Activated naive CD4-positive, alpha-beta T cell (primary cell): Measurements from ENCODE around the gene ZNF407.
A peak's percentile ranks its signal among the peaks of the same experiment; 100 is the strongest.

ENCODE experiments used
- DNase-seq, 4 experiments: peaks; one replicate each; lab custom pipeline; 2025; lab: John Stamatoyannopoulos, UW

ZNF407 gene

DNA sequence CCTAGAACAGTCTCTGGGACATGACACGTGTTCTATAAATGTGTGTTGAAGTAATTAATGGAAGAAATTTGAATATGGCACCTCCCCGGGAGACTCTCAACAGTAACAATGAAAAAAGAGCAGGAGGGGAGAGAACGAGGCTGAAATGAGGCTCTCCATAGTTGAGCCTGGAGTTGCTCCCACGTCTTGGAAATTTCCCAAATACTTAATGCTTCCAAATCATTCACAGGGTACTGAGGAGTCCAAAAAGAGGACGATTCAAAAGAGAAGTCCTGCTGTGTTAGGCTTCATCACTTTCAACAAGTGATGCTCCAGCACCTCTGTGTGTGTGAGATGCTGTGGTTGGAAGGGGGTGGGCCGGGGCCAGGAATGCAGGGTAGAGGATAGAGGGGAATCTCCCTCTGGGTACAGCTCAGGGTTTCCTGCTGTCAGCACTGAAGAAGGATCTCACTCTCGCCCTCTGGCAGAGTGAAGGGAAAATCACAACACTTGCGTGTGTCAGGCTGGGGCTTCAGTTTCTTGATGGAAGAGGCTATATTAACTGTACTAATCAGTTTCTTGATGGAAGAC, 18.1 kb upstream of the ZNF407 start:
- no peak for DNase-seq

DNA sequence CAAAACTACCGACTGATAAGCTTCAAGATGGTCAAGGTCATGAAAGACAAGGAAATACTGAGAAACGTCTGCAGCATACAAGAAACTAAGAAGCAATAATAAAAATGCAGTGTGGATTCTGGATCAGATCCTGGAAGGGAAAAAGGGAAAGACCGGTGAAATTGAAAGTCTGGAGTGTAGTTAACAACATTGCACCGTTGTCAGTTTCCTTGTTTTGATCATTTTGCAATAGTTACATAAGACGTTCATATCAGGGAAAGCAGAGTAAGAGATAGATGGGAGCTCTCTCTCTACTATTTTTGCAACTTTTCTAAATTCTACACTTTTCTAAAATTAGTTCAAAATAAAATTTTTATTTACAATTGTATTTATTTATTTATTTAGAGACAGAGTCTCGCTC, 15.0 kb upstream of the ZNF407 start:
- DNase-seq: no peak

DNA sequence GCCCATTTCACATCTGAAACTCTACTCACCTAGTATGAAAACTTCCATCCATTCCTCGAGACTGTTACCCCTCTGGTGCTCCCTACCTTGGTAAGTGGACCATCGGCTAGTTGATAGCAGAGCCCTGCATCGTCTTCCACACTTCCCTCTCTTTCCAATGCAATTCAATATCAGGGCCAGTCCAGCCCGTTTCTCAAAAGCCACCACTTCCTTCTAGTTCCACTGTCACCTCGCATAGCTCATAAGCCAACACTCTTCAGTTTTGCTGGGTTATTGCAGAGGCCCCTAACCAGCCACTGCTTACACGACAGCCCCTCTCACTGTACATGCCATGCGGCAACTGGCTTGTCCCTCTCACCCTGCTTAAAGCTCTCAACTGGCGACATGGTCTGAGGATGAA, 10.2 kb upstream of the ZNF407 start:
- DNase-seq: no peak

DNA sequence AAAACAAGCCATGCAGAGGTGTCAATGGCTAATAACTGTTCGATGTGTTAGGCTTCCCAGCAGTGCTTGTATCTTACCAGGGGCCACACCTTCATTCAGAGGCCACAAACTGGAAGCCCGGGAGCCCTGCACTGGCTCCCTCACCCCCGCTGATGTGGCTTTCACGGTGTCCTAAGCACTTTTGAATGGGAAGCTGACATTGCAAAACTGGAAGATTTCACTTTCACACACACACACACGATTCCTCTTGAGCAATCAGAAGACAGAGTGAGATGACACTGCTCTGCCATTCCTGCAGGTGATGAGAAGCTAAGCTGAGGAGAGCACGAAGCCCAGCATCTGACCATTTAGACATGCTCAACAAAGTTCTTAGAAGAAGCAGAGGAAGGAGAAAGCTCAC, 8.6 kb upstream of the ZNF407 start:
- no peak for DNase-seq

DNA sequence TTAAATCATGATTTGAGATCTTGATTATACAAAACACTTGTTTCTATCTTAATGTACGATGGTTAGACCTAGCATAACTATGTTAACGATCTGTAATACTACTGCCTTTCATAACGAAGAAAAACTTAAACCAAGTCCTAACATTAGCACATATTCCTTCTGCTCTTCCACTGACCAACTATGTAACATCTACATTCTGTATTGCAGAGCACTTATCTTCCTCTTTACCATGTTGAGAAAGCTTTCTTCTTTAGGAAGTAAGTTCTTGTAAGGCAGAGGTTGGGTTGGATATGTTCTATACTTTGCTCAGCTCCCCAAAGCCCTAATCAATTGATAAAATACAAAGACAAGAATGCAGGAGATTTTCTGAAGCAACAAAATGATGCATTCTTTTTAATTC, 7.9 kb upstream of the ZNF407 start:
- no peak for DNase-seq

DNA sequence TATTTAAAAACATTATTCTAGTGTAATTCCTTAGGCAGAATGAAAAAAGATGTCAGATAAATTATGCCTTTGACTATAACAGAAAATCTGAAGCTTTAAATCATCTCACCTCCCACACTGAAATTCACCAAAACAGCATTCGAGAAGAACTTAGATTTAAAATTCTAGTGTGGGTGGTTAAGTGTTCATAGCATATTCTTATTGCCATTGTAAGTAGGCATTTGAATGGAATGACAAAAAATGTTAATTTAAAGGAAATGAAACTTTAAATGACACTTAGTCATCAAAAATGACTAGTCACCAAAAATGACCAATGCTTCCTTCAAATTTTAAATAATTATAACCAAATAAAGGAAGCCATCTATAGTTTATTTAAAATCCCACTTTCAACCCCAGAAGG, 7.0 kb upstream of the ZNF407 start:
- DNase-seq: no peak

DNA sequence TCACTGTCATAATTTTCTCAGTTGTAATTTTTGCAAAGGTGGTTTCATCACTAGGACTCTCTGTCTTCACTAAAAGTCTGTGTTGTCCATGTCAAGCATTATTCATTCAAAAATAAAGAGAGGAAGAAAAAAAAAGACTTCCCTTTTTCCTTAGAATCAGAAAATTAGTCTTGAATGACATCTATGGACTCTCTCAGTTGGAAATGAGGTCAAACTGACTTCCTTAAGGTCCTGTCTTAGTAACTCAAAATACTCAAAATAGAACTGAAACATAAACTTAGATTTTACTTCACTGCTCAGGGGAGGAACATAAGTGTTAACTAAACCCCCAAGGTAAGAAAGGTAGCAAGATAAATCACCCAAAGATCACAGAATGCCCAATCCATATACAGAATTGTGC, 2.2 kb upstream of the ZNF407 start:
- DNase-seq: no peak

DNA sequence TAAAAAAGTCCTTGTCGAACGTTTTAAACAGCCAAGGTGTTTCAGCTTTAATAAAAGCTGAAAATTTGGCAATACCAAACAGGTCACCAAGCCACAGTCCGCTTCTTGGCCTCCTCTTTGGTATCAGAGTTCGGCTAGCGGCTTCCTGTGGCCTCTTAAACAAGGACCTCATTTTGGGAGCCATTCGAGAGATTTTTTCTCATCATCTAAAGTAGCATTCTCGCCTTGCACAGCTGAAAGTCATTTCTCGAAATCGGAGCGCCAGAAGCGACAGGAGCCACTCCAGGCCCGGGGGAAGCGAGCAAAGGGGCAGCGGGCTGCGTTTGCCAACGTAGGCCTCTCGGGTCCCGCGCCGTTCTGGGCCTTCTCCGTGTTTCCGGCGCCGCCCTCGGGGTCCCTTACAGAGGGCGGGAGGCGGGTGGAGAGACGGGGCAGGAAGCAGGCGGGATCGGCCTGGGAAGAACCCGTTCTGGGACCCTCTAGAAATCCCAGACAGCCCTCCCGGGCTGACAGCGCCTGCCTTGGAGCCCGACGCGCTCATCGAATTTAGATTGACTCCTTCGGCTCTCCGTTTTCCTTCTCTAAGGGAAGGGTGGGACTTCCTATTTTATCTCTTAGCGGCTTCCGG, 522 bp upstream of the ZNF407 start:
- DNase-seq: peak; percentile 39 to 65 (median 53)

DNA sequence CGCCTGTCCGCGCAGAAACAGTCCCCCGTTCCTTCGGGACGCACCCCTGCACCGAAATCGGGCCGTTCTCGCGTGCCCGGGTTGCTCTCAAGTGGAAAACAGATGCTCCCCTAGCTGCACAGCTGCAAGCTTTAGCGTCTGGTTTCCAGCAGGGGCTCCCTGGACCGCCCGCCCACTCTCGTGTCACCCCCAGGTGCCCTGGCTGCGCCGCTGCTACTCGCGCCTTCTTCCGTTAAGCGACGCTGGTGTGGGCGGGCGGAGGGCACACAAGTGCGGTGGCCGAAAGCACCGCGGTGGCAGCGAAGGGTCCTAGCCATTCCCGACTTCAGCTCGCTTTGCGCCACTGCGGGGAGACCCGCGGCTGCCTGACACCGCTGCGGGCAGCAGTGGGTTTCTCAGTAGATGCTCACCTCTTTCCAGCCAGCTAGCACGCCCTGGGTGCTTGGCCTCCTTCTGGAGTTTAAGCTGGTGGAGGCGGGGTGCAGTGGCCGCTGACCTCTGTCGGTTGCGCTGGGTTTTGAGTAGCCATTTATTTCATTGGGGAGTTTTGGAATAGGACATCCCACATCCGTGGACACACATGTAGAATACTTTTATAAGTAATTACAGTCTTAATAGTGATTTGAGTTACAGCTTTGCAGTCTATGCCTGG, 806 bp downstream of the ZNF407 start:
- DNase-seq: peak; percentile 30 to 66 (median 46)

DNA sequence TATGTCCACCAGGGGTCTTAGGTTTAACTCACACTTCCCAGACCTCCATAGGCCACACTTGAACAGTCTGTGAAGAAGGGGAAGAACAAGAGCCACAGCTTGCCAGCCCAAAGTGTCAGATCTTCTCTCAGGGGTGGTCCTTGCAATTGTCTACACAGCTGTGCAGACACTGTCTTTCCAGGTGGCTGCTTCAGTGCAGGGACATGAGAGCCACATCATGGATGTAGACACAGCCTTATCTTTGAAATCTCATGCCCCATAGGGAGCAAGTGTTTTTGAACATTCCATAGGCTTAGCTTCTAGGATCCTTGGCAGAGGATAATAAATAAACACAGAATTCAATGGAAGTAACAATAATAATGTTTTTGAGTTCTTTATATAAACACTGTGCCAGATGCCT, 6.7 kb downstream of the ZNF407 start:
- DNase-seq: no peak

DNA sequence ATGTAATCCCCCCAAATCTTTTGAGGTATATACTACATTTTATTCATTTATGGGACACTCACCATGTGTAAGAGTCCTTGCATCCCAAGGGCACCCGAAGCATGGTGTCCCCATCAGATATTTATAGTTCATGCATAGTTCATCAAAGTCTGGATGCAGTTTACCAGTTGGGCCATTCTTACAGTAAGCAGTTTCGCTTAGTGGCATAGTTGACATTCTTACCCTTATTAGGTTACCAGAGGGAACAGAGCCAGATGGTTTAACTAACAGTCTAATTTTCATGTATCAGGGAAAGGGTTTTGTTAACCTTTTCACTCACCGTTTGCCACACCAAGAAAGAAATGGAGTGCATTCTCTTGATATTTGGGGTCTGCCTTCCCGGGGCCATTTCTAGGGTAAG, 7.1 kb downstream of the ZNF407 start:
- DNase-seq: no peak

DNA sequence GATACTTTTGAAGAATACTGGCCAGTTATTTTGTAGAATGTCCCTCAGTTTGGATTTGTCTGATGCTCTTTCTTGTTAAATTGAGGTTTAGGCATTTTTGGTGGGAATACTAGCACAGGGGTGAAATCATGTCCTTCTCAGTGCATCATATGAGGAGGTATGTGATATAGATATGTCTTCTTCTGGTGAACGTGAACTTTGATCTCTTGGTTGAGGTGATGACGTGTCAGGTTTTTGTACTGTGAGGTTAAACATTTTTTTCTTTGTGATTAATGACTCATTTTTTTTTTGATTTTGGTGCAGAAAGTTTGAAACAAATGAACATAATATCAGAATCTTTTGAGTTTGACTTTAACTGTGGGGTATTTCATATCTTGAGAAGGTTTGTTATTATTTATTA, 11.0 kb downstream of the ZNF407 start:
- DNase-seq: no peak

DNA sequence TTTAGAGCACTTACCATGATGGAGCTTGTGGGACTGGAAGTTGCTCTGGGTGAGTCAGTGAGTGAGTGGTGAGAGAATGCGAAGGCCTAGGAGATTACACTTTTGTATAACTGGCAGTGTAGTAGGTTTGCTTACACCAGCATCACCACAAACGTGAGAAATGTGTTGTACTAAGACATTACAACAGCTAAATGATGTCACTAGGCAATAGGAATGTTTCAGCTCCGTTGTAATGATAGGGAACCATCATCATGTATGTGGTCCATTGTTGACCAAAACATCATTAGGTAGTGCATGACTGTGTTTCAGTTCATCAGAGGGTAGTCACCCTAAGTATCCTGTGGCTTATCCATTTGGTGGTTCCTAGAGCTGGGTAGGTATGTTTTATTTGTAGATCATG, 11.9 kb downstream of the ZNF407 start:
- DNase-seq: no peak

DNA sequence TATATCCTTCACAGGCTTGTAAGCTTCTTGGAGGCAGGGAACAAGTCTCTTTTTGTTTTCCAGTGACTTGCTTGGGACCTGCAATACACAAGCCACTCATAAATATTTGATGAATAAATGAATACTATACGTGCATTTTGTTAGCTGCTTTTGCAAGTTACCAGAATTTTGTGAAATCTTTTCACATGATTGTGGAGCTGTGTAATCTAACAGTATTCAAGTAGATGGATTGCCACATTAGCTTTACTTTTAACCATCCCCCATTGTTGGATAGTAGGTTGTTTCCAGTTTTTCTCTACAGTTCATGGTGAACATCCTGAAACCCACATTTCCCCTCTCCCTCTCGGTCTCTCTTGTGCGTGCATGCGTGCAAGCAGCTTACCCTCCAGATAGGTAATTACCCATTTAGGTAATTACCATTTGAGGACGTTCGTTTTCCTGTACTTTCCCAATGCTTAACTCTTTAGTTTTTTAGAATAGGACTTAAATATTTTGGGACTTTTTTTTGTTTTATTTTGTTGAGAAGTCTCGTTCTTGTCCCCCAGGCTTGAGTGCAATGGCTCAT, 12.5 kb downstream of the ZNF407 start:
- no peak for DNase-seq

DNA sequence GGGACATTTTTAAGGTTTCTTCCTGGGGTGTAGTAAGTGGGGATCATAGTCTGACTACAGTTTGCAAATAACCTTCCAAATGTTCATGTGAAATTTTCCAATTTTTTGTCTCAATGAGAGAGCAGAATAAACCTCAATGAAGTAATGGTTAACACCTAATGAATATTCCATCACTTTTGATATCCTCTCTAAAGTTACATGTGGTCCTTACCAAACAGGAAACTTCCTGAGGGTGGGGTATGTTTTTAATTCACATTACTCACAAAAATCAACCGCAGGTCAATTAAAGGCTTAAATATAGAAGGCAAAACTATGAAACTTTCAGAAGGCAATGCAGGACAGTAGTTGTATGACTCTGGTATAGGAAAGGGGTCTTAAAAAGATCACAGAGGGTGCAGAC, 13.2 kb downstream of the ZNF407 start:
- no peak for DNase-seq

DNA sequence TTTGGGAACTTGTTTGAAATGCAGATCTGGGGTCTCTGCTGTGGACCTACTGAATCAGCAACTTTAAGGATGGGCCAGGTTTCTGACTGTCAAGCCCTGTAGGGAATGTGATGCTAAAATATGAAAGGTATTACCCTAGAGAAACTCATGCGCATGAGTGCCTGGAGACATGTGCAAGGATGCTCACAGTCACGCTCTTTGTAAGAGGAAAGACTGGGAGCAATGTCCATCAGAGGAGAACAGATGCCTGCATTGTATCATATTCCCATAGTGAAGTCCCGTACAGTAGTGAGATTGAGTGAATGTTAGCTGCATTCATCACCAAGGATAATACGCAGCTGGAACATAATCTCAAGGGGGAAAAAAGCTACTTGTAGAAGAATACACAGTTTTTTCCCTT, 14.1 kb downstream of the ZNF407 start:
- DNase-seq: no peak

DNA sequence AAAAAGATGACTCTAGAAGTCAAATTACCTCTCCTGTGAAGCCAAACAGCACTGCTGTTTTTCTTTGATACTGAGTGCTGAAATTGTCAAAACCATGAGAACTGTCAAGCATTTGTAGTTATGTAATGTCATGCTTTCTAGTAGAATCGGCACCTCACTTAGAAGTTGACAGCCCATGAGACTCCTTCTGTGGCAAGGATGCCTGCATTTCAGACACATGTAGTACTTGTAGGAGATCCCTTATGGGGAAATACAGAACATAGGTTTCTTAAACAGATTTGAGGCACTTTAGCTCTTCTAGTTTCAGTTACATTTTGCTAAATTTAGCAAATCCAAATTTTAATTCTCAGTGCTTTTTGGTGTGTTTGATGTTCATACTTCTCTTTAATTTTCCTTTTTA, 15.7 kb downstream of the ZNF407 start:
- DNase-seq: no peak

DNA sequence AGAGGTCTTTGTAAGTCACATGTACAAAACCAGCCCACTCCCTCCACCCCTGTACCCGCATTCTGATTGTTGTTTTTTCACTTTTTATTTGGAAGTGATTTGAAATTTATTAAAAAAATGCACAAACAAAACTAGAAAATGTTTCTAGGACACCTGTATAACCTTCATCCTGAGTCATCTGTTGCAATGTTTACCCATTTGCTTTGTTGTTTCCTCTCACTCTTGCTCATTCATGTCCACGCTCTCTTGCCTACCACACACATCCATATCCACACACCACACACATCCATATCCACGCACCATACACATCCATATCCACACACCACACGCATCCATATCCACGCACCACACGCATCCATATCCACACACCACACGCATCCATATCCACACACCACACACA, 18.8 kb downstream of the ZNF407 start:
- DNase-seq: no peak

DNA sequence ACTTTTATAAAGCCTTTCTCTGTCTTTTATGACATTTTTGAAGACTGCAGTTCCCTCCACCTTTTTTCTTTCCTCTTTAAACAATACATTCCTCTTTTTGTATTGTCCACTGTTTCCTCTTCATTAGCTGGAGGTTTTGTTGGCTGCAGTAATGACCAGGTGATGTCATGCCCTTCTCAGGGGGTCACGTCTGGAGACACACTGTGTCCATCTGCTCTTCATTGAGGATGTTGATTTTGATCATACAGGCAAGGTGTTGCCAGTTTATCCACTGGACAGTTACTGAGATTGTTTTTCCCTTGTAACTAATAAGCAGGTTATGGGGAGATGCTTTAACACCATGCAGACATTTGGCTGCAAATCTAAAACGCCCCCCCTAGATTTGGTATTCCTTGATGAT, 19.8 kb downstream of the ZNF407 start:
- no peak for DNase-seq

DNA sequence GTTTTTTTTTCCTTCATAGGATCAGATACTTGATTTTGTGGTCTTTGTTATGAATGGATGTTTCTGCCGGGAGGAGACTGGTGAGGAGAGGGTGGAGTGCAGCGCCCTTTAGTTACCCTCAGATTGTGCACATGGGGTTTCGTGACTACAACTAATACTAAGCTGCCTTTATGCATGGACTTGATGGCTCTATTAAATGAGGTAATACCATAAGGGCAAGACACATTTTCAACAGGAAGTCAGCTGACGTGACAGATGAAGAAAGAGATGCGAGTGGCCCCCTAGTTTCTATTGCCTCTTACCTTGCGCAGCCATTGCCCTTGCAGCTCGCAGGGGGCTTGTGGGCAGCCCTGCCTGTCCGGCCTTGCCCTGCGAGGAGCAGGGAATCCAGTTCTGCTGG, 24.4 kb downstream of the ZNF407 start:
- DNase-seq: no peak

DNA sequence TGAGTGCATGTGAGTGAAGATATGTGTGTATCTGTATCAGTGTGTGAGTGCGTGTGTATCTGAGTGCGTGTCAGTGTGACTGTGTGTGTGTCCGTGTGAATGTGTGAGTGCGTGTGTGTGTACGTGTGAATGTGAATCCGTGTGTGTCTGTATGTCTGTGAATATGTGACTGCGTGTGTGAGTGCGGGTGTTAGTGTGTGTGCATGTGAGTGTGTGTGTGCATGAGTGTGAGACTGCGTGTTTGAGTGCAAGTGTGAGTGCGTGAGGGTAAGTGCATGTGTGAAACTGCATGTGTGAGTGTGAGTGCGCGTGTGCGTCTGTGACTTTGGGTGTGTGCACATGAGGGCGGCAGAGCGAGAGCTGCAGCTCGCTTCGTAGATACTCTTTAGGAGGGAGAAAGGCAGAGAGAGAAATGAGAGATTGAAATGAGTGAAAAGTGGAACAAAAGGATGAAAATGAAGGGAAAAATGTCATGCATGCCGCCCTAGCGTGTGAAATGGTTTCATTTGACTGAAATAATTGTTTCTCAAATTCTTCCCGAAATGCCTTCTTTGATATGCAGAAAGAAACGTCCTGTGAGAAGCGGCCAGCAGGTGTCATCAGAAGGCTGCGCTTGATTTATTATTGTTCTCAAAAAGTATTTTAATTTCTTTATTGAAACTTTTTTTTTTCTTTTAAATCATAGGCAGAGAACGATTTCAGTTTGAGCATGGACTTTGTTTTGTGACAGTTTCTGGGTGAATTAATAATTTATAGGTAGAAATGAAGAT, 25.6 kb downstream of the ZNF407 start:
- DNase-seq: peak in 2 of 4 experiments; percentile 7 to 25

DNA sequence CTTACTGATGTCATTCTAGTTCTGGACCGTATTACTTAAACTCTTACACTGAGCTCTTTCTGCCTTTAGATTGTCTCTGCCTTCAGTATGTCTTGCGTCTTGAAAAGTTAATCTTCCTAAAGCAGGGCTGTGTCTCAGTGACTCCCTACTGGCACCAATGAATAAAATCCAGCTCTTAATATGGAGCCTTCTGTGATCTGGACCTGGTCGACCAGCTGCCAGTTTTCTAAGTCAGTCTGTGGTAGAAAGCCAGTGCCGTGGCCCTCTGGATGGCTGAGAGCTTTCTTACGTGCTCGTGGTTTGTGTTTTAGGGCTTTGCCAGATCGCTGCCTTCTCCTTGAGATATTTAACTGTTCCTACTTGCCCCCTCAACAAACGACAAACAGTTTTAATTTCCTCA, 26.8 kb downstream of the ZNF407 start:
- no peak for DNase-seq

DNA sequence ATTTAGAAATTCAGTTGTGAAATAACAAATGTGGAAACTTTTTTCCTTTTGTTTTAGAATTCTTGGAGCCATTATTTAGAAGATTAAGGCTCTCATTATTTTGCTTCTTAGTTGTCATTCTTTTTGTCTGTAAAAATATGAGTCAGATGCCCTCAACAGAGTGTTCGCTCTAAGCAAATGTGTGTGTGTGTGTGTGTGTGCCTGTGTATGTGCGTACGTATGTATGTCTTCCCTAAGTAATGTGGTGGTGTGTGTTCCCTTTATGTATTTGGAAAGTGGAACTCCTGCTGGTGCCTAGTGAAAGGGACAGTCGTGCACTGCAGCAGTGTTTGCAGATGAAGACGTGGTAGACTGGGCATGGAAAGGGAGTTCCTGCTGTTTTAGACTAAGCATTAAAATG, 27.5 kb downstream of the ZNF407 start:
- DNase-seq: no peak
